ENCODE results near the gene PRPH2. TPM values are rescaled to one million over a fixed set of nuclear protein-coding genes. Genes with fewer than 3 reads are reported as not detected.

The PRPH2 gene
- total RNA-seq, 6 experiments from 2014 or later, result 0.16 TPM; not detected in 5

DNA sequence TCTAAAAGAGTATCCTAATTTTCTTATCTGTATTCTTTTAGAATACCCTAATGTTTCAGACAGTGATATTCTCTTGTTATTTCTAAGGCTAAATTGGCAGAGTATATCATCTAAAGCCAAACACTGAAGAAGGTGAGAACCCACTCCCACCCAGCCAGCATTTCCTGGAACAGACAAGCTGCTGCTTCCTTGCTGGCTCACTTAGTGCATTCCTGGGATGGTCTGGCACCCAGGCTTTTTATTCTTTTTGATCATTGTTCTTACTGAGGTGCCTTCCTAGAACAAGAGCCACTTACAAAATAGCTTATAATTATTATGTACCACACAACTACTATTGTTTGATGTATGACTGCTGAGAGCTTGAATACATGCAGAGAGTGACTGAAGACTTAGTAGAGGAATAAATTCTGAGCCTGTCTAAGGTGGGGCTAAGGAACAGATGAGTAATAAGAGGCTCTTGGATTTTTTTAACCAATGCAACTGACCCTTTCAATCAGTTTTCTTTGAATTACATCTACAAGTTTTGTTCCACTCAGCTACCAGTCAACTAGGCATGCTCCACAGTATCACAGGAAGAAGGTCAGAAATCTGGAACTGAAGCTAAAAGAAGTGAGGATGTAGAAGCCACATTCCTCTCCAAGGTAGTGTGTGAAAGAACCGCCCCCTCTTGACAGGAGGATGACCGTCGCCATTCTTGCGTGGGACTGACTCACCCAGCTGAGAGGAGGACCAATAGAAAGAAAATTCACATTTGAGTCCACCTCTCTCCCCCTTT lies 30.1 kb downstream of the PRPH2 start:
- 71% methylated on average over 4 of the region's 4 CpGs for WGBS (ENCODE audit: insufficient coverage, low coverage, low lambda C conversion rate, missing lambda C conversion rate)
- DNase-seq (peak in 1 of 3 donors; percentile 34), ATAC-seq (no peak)
- H3K4me1 ChIP-seq, result no peaks in the 10 kb centered on the region
- no peaks in the 10 kb centered on the region for H3K9me3 ChIP-seq
- H3K36me3 ChIP-seq, result peaks cover 0 to 64% (median 40%) of the 10 kb centered on the region in 4 donors
- no peak overlapping the region for H3K27ac ChIP-seq
- intact Hi-C loops (cut with DNase I), result no loop called here
- H3K27me3 ChIP-seq, result no peaks in the 10 kb centered on the region
- no peak overlapping the region for H3K4me3 ChIP-seq
- TF ChIP-seq, protein P1, sequence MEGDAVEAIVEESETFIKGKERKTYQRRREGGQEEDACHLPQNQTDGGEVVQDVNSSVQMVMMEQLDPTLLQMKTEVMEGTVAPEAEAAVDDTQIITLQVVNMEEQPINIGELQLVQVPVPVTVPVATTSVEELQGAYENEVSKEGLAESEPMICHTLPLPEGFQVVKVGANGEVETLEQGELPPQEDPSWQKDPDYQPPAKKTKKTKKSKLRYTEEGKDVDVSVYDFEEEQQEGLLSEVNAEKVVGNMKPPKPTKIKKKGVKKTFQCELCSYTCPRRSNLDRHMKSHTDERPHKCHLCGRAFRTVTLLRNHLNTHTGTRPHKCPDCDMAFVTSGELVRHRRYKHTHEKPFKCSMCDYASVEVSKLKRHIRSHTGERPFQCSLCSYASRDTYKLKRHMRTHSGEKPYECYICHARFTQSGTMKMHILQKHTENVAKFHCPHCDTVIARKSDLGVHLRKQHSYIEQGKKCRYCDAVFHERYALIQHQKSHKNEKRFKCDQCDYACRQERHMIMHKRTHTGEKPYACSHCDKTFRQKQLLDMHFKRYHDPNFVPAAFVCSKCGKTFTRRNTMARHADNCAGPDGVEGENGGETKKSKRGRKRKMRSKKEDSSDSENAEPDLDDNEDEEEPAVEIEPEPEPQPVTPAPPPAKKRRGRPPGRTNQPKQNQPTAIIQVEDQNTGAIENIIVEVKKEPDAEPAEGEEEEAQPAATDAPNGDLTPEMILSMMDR (IDR thresholded peaks at IDR 0.05), result no peak
- no peak for TF ChIP-seq POLR2A (IDR thresholded peaks at IDR 0.05)

DNA sequence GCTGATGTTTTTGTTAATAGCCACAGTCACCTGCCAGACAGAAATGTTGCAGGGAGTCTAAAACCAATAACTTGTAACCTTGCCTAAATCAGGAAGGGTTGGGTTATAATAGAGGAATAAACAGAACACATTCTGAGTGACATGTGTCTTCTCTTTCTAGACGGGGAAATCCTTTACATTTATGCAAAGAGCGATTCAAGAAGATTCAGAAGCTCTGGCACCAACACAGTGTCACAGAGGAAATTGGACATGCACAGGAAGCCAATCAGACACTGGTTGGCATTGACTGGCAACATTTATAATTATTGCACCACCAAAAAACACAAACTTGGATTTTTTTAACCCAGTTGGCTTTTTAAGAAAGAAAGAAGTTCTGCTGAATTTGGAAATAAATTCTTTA lies 31.5 kb downstream of the PRPH2 start:
- 65% methylated on average over 2 of the region's 2 CpGs for WGBS (ENCODE audit: insufficient coverage, low coverage, low lambda C conversion rate, missing lambda C conversion rate)
- no peak for TF ChIP-seq POLR2A (IDR thresholded peaks at IDR 0.05)
- TF ChIP-seq, protein P1 (IDR thresholded peaks at IDR 0.05), result no peak
- Histone ChIP-seq H3K4me1 (no peaks in the 10 kb centered on the region), H3K4me3 (no peak overlapping the region), H3K36me3 (peaks cover 0 to 66% (median 41%) of the 10 kb centered on the region in 4 donors), H3K27ac (no peak overlapping the region), H3K9me3 (no peaks in the 10 kb centered on the region), H3K27me3 (no peaks in the 10 kb centered on the region)
- ATAC-seq (no peak), DNase-seq (no peak)
- intact Hi-C loops (cut with DNase I), result no loop called here

DNA sequence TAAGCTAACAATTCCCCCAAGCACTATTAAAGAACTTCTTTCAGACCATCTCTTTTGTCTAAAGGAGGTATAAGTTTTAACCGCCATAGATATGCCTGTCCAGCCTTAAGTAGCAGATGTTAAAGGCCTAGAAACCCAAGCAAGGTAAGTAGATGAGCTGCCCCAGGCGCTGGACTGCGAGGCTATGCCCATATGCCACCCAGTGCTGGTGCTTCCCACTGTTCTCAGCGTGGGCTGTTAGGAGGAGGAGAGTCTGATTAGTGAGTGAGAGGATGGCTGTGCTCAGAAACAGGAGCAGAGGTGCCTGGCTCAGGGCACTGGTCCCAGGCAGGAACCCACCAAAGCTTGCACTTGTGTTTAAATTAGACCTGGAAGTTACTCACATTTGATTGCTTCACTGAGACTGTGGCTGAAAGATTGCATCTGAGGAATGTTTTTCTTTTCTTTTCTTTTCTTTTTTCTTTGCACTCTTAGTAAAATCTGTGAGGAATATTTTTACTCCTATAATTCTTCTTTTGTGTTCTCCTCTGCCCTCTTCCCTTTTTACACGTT lies 32.2 kb downstream of the PRPH2 start:
- WGBS (ENCODE audit: insufficient coverage, low coverage, low lambda C conversion rate, missing lambda C conversion rate), result 88% methylated on average over 5 of the region's 5 CpGs
- Histone ChIP-seq H3K4me1 (no peaks in the 10 kb centered on the region), H3K36me3 (peaks cover 1 to 72% (median 44%) of the 10 kb centered on the region in 4 donors), H3K27ac (no peak overlapping the region), H3K27me3 (no peaks in the 10 kb centered on the region), H3K4me3 (no peak overlapping the region), H3K9me3 (no peaks in the 10 kb centered on the region)
- intact Hi-C loops (cut with DNase I), result no loop called here
- ATAC-seq, result no peak
- TF ChIP-seq, protein P1 (IDR thresholded peaks at IDR 0.05), result no peak
- peak in 1 of 3 donors; percentile 20 for DNase-seq

DNA sequence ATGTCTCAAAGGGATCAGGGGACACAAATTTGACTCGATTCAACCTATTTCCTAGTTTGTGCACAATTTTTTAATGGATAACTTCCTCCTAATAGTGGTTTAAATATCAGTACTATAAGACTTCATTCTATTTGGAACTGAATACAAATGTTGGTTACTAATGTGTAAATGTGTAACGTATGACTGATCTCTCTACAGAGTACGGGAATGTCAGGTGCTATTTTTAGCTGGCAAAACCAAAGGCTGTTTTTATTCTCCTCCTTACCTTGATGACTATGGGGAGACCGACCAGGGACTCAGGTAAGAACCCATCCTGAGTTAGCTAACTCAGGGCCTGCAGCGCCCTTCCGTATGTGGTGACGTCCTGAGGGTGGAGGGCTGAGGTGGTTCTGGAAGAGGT lies 33.0 kb downstream of the PRPH2 start:
- Histone ChIP-seq H3K27me3 (no peaks in the 10 kb centered on the region), H3K9me3 (no peaks in the 10 kb centered on the region), H3K4me3 (no peak overlapping the region), H3K27ac (no peak overlapping the region), H3K4me1 (no peaks in the 10 kb centered on the region), H3K36me3 (peaks cover 5 to 81% (median 50%) of the 10 kb centered on the region in 4 donors)
- TF ChIP-seq, protein P1 (IDR thresholded peaks at IDR 0.05), result no peak
- TF ChIP-seq POLR2A (IDR thresholded peaks at IDR 0.05), result no peak
- no peak for ATAC-seq
- intact Hi-C loops (cut with DNase I), result no loop called here
- no peak for DNase-seq
- WGBS (ENCODE audit: insufficient coverage, low coverage, low lambda C conversion rate, missing lambda C conversion rate), result 82% methylated on average over 4 of the region's 7 CpGs
